NCI-H774 (cell line): ENCODE results near the gene C4orf36.

ENCODE experiments used
- DNase-seq: peaks from one replicate; lab custom pipeline; 2025; lab: John Stamatoyannopoulos, UW

C4orf36 gene, protein sequence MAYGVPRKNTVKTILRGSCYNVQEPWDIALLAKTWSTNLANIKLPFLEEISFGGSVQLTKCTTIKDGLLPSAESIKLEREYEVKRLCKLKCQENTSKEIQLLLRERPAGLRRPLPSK

DNA sequence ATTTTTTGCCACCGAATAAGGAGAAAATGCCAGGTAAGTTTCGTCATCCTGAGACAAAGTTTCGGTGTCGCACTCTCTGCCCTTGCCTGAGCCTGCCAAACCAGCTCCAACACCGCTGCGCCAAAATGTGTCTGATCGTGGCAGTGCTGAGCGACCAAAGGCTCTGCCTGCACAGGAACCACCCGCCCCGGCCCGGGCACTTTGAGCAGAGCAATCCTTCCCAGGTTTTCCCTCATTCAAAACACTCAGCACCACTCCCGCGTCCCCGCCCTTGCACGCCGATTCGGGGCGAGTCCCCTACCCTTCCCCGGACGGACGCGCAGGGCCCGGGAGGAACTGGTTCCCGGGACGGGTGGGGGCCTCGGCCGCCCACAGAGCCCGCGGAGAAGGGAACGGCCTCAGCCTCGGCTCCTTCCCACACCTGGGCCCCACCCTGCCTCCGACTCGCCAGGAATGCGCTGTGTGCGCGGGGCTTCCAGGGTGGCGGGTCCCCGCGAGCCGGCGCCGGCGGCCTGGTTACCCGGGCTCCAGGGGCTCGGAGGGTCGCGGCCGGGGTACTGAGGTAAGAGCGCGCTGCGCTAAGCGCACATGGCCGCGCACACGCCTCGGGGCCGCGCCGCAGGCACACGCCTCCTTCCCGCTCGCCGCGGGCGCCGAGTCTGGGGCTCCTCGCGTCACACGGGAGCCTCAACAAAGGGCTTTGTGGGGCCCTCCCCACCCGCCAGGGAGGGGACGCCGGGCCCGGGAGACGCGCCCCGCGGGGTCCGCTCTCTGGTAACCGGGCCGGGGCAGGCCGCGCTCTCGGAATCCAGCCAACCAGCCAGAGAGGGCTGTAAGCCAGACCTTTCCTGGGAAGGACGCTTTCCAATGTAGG lies at the start of gene C4orf36:
C4orf36 (minus strand) TSS at position 661 of the 874 bp plus-strand sequence. CDS start 902 bp downstream, outside the sequence.
- peak; percentile 25 for DNase-seq

DNA sequence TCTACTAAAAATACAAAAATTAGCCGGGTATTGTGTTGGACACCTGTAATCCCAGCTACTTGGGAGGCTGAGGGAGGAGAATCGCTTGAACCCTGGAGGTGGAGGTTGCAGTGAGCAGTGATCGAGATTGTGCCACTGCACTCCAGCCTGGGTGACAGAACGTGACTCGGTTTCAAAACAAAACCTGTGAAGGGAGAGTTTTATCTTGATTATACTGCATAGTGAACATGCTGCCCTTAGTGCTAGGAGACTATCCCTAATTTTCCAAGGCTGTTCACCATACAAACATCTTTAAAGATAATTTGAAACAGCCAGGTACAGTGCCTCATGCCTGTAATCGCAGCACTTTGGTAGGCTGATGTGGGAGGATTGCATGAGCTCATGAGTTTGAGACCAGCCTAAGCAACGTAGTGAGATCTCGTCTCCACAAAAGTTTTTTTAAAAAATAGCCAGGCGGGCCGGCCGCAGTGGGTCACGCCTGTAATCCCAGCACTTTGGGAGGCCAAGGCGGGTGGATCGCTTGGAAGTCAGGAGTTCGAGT lies 48.8 kb upstream of the C4orf36 start:
- no peak for DNase-seq

DNA sequence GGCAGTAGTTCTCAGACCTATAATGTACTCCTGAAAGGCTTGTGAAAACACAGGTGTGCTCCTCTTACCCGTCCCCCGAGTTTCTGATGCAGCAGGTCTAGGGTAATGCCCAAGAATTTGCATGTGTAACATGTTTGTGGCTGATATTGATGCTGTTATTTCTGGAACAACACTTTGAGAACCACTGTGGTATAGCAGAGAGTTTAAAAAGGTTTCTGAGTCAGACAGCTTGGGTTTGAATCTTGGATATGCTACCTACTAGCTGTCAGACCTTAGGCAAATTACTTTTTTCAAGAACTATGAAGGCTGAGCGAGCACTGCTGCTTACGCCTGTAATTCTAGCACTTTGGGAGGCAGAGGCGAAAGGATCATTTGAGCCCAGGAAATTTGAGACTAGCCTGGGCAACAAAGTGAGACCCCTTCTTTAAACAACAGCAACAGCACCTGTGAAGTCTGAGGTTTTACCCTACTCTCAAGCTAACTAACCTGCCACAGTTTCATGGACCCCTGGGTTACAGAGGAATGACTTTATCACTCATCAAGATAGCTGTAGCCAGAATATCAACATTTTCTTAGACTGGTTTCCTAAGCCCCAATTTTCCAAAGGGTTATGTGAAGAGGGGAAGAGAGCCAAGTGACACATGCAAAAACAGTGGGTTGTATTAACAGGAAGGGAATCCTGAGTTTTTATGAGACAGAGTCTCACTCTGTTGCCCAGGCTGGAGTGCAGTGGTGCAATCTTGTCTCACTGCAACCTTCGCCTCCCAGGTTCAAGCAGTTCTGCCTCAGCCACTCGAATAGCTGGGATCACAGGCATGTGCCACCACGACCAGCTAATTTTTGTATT lies 47.7 kb upstream of the C4orf36 start:
- no peak for DNase-seq

DNA sequence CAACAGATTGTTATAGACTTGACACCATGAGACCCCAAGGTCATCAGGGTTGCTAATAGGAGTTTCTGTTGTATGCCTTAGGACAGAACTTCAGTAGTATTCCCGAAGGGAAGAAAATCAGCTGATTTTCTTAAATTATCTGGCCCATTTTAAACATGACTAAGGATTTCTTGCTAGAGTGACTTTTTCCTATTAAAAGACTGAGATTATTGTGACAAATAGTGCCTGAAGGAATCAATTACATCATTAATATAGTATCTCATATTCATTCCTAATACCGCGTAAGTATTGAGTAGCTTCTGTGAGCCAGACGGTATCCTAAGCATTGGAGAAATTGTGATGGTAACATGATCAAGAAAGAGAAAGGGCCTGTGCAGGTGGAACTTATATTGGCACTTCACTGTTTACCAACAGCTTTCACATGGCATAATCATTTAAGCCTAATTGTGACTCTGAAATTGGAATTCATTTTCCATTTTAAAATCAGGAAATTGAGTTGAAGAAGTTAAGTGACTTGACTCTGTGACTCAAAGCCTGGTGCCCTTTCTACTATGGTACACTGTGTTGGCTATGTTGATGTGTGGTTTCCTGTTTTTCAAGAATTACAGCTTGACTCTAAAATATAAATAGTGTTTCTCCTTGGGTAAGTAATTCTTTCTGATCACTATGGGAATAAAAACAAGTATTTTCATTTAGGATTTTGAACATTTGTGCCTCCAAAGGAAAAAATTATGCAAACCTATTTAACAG lies 46.7 kb upstream of the C4orf36 start:
- DNase-seq: no peak

DNA sequence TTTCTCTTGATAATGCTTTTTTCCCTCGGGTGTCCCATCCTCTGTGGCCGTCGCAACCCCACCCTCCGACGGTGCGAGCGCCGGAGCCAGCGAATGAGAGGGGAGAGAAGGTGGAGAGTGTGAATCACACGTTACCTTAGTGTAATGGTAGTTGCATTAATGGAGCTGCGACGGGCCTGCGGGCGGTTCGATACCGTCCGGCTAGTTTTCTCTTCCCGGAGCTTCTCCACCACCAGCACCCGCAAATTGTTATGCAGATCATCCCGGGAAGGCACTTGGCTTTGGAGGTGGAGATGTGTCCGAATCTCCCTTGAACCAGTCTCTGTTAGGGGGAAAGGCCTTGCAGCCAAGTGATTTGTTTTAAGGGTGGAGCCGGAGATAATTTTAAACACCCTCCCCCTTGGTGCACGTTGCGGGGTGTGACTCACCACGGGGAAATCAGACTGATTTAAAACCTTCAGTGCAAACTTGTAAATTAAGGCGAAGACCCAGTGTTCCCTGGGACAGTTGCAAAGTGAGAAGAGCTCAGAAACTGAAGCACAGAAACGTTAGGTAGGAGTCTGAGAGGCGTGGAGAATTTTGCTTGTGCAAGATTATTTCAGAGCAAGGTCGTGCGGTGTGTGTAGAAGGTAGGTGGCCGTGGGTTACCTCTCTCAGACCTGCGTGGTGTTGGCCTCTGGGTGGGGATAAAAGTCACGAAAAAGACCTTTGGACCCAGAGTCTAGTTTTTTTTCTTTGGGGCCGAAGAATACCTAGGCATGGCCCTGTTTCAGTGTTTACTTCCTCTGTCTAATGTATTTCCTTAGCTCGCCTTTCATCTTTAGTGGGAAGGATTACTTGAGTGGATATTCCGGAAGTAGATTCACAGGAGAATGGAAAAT lies 43.9 kb upstream of the C4orf36 start:
- peak; percentile 20 for DNase-seq

DNA sequence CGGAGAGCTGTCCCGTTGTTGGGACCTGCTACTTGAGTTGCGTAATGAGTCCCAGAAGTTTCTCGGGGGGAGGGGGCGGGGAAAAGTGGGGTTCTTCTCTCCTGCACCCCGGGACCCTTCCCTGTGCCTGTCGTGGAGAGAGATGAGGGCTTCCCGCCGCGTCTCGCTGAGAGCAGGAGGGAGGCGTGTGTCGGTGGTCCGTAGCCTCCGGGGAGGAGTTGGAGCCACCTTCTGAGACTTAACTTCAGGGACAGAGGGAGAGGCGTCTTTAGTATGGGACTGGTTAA lies 43.3 kb upstream of the C4orf36 start:
- DNase-seq: no peak

DNA sequence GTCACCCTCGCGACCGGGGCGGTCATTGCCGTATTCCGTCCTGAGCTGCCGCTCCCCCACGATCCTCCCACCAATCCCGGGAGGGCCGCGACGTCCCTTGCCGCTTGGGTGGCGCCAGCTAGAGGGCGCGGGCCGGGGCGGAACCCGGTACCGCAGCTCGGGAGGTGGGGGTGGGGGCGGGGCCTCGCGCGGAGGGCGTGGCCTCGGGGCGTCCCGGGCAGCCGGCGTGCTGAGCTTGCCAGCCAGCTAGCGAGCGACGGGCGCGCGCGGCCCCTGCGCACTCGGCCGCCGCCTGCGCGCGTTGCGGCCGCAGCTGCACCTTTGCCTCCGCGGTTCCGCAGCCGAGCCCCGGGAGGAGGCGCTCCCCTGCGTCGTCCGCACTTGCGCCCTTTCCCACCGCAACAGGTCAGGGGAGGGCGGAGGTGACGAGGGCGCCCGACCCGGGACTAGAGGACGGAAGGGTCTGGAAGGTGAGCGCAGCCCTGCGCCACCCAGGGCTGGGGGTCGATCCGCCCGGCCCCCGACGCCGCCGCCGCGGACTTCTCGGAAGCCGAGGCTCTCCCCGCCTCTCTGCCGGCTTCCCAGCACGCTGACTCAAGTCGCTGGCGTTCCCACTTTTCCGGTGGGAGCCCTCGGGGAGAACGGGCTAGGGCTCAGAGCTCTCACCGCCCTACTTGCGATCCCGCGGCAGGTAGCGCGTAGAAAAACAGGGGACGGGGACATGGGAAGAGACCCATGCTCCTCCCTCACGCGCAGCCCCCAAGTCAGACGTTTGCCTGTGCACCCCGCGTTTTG lies 42.7 kb upstream of the C4orf36 start, which contains the start of gene AFF1:
AFF1 (plus strand) TSS at position 241 of the 795 bp plus-strand sequence. CDS start 13,523 bp downstream, outside the sequence.
- DNase-seq: peak; percentile 83

DNA sequence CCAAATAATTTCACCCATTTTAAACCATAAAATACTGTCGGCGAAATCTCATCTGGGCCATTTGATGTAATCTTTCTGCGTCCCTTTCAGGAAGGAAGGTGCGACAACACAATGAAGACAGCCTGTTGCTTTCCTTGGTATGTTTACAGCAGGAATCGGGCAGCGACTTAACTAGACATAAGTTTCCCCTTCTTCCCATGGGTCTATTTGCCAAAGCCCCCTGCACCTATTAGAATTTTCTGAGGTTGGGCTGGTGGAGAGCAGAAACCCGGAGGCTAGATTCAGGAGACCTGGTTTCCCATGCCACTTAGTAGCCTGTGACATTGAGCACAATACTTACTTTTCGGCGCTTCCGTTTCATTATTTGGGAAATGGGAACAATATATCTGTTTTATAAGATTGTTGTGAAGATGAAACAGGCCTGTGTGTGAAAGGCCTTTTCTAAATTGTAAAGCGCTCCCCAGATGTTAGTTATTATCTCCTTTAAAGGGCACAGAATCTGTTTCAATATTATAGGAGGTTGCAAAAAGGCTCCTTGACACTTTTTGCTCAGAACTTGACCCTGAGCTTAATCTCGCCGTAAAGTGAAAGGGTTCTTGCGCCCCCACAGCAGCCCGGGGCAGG lies 42.0 kb upstream of the C4orf36 start:
- DNase-seq: no peak

DNA sequence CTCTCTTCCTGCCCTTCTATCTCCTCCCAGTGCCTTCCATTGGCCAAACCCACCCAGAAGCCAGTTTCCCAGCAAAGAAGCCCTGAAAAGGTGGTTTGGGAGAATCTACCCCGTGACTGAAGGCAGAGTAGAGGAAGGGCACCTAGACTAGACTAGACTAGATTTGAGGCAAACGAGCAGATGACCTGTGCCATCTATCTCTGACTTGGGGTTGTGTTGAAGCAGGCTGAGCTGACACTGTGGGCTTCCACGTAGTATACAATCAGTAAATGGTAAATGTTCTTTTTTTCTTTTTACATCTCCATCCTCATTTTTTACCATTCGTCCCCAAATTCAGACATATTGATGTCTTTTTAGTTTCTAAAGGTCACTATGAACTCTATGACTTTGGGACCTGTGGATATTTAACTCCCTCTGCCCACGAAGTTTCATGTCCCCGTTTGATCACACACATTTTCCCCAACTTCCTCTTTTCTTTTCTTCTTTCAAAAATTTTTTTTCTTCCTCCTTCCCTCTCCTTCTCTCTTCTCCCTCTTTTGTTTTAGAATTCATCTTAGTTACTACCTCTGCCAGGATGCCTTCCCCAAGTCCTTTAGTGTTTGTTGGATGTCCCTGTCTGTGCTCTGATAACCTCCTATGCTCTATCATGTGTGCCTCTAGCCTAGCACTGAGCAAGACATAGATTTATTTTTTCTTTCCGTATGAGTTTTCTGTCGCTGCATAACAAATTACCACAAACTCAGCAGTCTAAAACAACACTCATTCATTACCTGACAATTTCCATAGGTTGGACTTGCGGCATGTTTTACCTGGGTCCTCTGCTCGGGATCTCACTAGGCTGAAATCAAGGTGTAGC lies 36.4 kb upstream of the C4orf36 start:
- no peak for DNase-seq

DNA sequence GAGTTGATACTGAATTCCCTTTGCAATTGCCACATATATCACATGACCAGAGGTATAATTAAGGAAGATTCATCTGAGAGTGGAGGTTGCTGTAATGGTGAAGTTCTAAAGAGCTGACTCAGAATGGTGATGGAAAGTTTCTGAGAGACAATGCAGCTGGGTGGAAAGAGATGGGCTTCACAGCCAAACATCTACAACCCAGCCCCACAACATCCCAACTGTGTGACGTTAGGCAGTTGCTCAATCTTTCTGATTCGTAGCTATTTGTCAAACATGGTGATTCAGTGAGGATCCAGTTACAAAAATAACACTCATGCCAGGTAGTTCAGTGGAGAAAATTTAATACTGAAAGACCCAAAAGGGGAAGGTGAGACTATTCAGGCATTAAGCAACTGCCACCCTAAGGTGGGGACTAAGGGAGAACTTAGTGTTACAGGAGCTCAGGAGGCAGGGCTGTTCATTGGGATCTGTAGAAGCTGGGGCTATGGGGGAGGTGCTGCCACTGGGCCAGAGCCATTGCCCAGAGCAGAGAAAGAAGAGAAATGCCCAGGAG lies 35.7 kb upstream of the C4orf36 start:
- no peak for DNase-seq

DNA sequence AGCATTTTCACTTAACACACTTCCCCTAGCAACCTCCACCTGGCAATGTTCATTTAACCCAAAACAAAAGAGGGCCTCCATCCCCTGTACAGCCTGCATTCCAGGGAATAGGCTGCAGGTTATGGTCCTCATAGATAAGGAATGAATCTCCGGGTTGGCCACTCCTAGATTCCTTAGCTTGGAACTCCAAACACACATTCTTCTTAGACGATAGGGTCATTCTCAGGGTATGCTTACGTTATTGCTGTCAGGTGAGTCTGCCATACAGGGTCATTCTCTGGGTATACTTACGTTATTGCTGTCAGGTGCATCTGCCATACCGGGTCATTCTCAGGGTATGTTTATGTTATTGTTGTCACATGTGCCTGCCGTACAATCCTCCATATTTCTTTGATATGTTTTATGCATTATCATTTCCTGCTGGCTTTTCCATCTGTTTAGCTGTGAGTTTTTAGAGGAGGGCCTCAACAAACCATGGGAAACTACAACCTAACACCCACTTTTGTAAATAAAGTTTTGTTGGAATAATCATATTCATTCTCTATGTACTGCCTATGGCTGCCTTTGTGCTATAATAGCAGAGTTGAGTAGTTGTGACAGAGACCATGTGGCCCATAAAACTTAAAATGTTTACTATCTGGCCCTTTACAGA lies 34.3 kb upstream of the C4orf36 start:
- DNase-seq: no peak

DNA sequence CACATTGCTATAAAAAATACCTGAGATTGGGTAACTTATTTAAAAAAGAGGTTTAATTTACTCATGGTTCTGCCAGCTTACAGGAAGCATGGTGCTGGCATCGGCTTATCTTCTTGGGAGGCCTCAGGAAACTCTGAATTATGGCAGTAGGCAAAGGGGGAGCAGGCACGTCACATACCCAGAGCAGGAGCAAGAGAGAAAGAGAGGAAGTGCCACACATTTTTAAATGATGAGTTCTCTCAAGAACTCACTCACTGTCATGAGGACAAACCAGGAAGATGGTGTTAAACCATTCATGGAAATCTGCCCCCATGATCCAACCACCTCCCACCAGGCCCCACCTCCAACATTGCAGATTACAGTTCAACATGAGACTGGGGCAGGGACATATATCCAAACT lies 32.6 kb upstream of the C4orf36 start:
- DNase-seq: no peak

DNA sequence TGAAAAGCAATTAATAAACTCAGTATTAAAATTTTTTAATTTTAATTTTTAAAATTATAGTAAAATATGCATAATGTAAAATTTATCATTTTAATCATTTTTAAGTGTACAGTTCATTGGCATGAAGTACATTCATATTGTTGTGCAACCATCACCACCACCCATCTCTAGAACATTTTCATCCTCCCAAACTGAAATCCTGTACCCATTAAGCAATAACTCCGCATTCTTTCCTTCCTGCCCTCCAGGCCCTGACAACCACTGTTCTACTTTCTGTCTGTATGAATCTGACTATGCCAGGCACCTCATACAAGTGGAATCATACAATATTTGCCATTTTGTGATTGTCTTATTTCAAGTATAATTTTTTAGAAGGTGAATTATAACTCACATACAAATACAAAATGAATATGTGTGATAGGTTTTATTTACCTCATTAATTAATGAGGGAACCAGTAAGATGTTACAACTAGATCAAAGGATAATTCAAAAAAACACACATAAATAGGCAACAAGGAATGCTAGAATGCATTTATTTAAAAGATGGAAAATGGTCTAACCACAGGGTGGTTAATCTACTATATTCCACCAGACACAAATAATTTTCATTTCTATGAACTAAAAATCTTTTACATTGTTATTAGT lies 29.5 kb upstream of the C4orf36 start:
- no peak for DNase-seq

DNA sequence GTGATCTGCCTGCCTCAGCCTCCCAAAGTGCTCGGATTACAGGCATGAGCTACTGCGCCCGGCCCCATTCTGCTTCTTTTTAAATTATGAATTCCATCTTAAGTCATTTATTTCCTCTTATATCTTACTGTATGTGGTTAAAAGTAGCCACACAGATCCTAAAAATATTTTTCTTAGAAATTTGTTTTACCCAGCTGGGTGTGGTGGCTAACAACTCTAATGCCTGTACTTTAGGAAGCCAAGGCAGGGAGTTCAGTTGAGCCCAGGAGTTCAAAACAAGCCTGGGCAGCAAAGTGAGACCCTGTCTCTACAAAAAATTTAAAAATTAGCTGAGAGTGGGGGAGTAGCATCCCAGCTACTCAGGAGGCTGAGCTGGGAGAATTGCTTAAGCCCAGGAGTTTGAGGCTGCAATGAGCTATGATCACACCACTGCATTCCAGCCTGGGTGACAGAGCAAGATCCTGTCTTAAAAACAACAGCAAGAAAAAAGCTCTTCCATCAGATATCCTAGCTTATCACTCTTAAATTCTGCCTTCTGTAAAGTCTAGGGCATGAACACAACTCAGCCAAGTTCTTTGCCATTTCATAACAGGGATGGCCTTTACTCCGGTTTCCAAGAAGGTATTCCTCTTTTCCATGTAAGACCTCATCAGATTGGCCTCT lies 27.5 kb upstream of the C4orf36 start:
- DNase-seq: no peak

DNA sequence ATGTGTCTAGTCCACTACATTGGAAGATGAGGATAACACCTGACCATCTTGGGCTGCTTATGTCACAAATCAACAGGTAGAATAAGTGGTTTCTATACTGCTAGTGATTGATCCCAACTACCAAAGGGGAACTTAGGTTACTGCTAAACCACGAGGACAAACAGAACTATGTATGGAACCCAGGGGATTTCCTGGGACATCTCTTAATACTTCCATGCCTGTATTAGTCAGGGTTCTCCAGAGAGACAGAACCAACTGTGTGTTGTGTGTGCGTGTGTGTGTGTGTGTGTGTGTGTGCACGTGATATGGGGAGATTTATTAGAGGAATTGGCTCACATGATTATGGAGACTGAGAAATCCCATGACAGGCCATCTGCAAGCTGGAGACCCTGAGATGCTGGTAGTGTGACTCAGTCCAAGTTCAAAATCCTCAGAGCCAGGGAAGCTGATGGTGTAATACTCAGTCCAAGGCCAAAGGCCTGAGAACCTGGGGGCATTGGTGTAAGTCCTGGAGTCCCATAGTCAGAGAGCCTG lies 26.4 kb upstream of the C4orf36 start:
- no peak for DNase-seq
